H9 (cell line): ENCODE measurements around the gene ABCA7. TPM values are rescaled to one million over a fixed set of nuclear protein-coding genes. Genes with fewer than 3 reads are reported as not detected.

Experiments
- DNase-seq: peaks from one replicate; pipeline ENCODE4 v3.0.0-alpha.2; 2017
- H2AFZ ChIP-seq: one replicate; pipeline ENCODE4 v1.6.1; 2013; ENCODE audit warnings: mild to moderate bottlenecking, low read length, control low read depth, moderate library complexity
- H2AK5ac ChIP-seq: 2 replicates; pipeline ENCODE4 v1.6.1; 2013; ENCODE audit warnings: low read length, control low read depth, mixed read lengths; ENCODE audit not compliant: insufficient read length
- H2BK120ac ChIP-seq: one replicate; pipeline ENCODE4 v1.6.1; 2013; ENCODE audit warnings: low read depth, mild to moderate bottlenecking, low read length, control low read depth, inconsistent platforms; ENCODE audit not compliant: poor library complexity, severe bottlenecking
- H2BK12ac ChIP-seq: 2 replicates; pipeline ENCODE4 v1.6.1; 2013; ENCODE audit warnings: low read length, control low read depth, mixed read lengths, low read depth; ENCODE audit not compliant: insufficient read length
- H2BK15ac ChIP-seq: 2 replicates; pipeline ENCODE4 v1.6.1; 2013; ENCODE audit warnings: low read depth, low read length, control low read depth
- H2BK20ac ChIP-seq: one replicate; pipeline ENCODE4 v1.6.1; 2013; ENCODE audit warnings: low read depth, mild to moderate bottlenecking, low read length, control low read depth, inconsistent platforms; ENCODE audit not compliant: poor library complexity, severe bottlenecking
- H2BK5ac ChIP-seq: 2 replicates; pipeline ENCODE4 v1.6.1; 2013; ENCODE audit warnings: low read length, control low read depth, mixed read lengths; ENCODE audit not compliant: insufficient read length
- H3K14ac ChIP-seq: 2 replicates; pipeline ENCODE4 v1.6.1; 2013; ENCODE audit warnings: low read length, control low read depth; ENCODE audit not compliant: insufficient read depth
- H3K18ac ChIP-seq: 2 replicates; pipeline ENCODE4 v1.6.1; 2013; ENCODE audit warnings: low read depth, mild to moderate bottlenecking, mixed read lengths, low read length, control low read depth; ENCODE audit not compliant: insufficient read length
- H3K23ac ChIP-seq: 2 replicates; pipeline ENCODE4 v1.6.1; 2013; ENCODE audit warnings: low read length, control low read depth, mixed read lengths, low read depth; ENCODE audit not compliant: insufficient read length
- H3K23me2 ChIP-seq: 2 replicates; pipeline ENCODE4 v1.6.1; 2013; ENCODE audit warnings: low read depth, mild to moderate bottlenecking, mixed read lengths, low read length, control low read depth; ENCODE audit not compliant: insufficient read length, poor library complexity, severe bottlenecking
- H3K27ac ChIP-seq: 2 replicates; pipeline ENCODE4 v1.5.1; 2013; ENCODE audit warnings: low read length, control low read depth, mixed read lengths, low read depth; ENCODE audit not compliant: insufficient read length
- H3K27me3 ChIP-seq: 2 replicates; pipeline ENCODE4 v1.6.1; 2013; ENCODE audit warnings: low read length, control low read depth, inconsistent platforms; ENCODE audit not compliant: insufficient read depth
- H3K4ac ChIP-seq: 2 replicates; pipeline ENCODE4 v1.6.1; 2013; ENCODE audit warnings: low read depth, mild to moderate bottlenecking, control low read depth, inconsistent platforms, low read length, moderate library complexity
- H3K4me1 ChIP-seq: 2 replicates; pipeline ENCODE4 v1.6.1; 2013; ENCODE audit warnings: low read length, control low read depth, inconsistent platforms; ENCODE audit not compliant: insufficient read depth
- H3K4me2 ChIP-seq: 2 replicates; pipeline ENCODE4 v1.6.1; 2013; ENCODE audit warnings: low read length, control low read depth, mixed read lengths; ENCODE audit not compliant: insufficient read length, insufficient read depth
- H3K56ac ChIP-seq: 2 replicates; pipeline ENCODE4 v1.6.1; 2013; ENCODE audit warnings: low read depth, mild to moderate bottlenecking, mixed read lengths, low read length, control low read depth; ENCODE audit not compliant: insufficient read length
- H3K79me1 ChIP-seq: 2 replicates; pipeline ENCODE4 v1.6.1; 2013; ENCODE audit warnings: low read depth, mild to moderate bottlenecking, moderate library complexity, low read length, control low read depth, inconsistent platforms; ENCODE audit not compliant: insufficient read depth, poor library complexity, severe bottlenecking
- H3K79me2 ChIP-seq: 2 replicates; pipeline ENCODE4 v1.6.1; 2013; ENCODE audit warnings: low read length, control low read depth, inconsistent platforms; ENCODE audit not compliant: insufficient read depth
- H3K9ac ChIP-seq: 2 replicates; pipeline ENCODE4 v1.6.1; 2013; ENCODE audit warnings: low read length, control low read depth, mixed read lengths; ENCODE audit not compliant: insufficient read length; ENCODE audit errors: extremely low read depth
- H3K9me3 ChIP-seq: one replicate; pipeline ENCODE4 v1.6.1; 2013; ENCODE audit warnings: low read depth, low read length, inconsistent platforms; ENCODE audit not compliant: control insufficient read depth
- H3T11ph ChIP-seq: one replicate; pipeline ENCODE4 v1.6.1; 2013; ENCODE audit warnings: mild to moderate bottlenecking, low read length, control low read depth, inconsistent platforms
- H4K20me1 ChIP-seq: one replicate; pipeline ENCODE4 v1.6.1; 2013; ENCODE audit not compliant: control insufficient read depth, insufficient read length, insufficient read depth
- H4K5ac ChIP-seq: 2 replicates; pipeline ENCODE4 v1.6.1; 2013; ENCODE audit warnings: low read depth, mild to moderate bottlenecking, mixed read lengths, low read length, control low read depth; ENCODE audit not compliant: insufficient read length
- H4K8ac ChIP-seq: replicated peaks from 2 replicates; pipeline ENCODE4 v1.6.1; 2013; ENCODE audit warnings: low read length, control low read depth, mixed read lengths, low read depth; ENCODE audit not compliant: insufficient read length
- H4K91ac ChIP-seq: 2 replicates; pipeline ENCODE4 v1.6.1; 2013; ENCODE audit warnings: low read depth, mild to moderate bottlenecking, moderate library complexity, mixed read lengths, low read length, control low read depth; ENCODE audit not compliant: insufficient read length
- H3K27ac Mint-ChIP-seq, 3 experiments: 2 replicates in 2 of 3; 3 replicates in 1 of 3; pipeline ENCODE4 v1.8.0; 2020 to 2021; ENCODE audit warnings: mixed read lengths in 3 of 3, mild to moderate bottlenecking in 1 of 3, moderate library complexity in 1 of 3
- H3K27me3 Mint-ChIP-seq: 2 replicates; pipeline ENCODE4 v1.8.0; 2021; ENCODE audit warnings: low read depth, mild to moderate bottlenecking, moderate library complexity, mixed read lengths
- H3K36me3 Mint-ChIP-seq, 3 experiments: 2 replicates in 2 of 3; 3 replicates in 1 of 3; pipeline ENCODE4 v1.8.0; 2020 to 2021; ENCODE audit warnings: low read depth in 3 of 3, mixed read lengths in 3 of 3; ENCODE audit not compliant: insufficient read depth in 1 of 3
- H3K4me1 Mint-ChIP-seq, 2 experiments: 2 replicates each; pipeline ENCODE4 v1.8.0; 2020; ENCODE audit warnings: mixed read lengths in 2 of 2
- H3K4me3 Mint-ChIP-seq, 2 experiments: 2 replicates in 1 of 2; 3 replicates in 1 of 2; pipeline ENCODE4 v1.8.0; 2020 to 2021; ENCODE audit warnings: mild to moderate bottlenecking in 2 of 2, mixed read lengths in 2 of 2, moderate library complexity in 1 of 2
- H3K9me3 Mint-ChIP-seq, 2 experiments: 2 replicates in 1 of 2; 3 replicates in 1 of 2; pipeline ENCODE4 v1.8.0; 2020; ENCODE audit warnings: mild to moderate bottlenecking in 2 of 2, mixed read lengths in 2 of 2, moderate library complexity in 1 of 2
- WGBS: extraction: QIAGEN DNeasy Blood & Tissue Kit; methylation state at CpG from one replicate; pipeline ENCODE4 v1.1.7; 2013; ENCODE audit warnings: missing lambda C conversion rate, low lambda C conversion rate, mixed read lengths; ENCODE audit not compliant: insufficient read length; ENCODE audit errors: extremely low coverage; 5-methylcytosine and 5-hydroxymethylcytosine counted together
- total RNA-seq: library from RNA; stranded (reverse); gene quantifications from 2 replicates; pipeline ENCODE4 v1.2.1, GENCODE V29; 2021
- TF ChIP-seq, protein P1 (sequence below): fragments of 200-600 bp; sonication (generic); conservative IDR thresholded peaks from 3 replicates; pipeline ENCODE4 v1.8.0; 2021; ENCODE audit warnings: antibody characterized with exemption, mild to moderate bottlenecking

Gene ABCA7
- total RNA-seq, 1 experiment from 2014 or later = 34.6 TPM

DNA sequence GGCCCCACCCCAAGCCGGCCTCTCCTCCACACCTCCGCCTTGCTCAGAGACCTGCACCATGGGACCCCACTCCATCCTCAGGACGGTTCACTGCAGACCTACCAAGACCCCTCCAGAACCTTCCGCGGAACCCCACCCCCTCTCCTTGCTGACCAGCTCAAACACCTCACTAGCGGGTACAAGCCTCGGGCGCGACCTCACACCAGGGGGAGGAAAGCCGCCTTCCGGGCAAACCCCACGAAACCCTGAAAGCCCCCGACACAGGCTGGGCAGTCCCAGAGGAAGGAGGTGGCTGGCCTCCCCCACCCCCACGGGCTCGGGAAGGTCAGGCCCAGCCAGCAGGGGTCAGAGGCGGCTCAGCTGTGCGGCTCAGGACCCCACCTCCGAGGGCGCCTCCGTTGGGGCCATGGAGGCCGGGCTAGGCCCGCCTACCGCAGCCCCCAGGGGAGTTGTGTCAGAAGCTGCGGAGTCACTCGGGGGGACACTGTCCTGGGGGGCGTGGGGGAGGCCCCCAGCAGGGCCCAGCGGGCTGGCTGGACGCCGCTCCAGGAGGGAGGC lies 29.8 kb upstream of the ABCA7 start:
- Histone ChIP-seq H3K9ac (no peak overlapping the region), H3T11ph (no peak overlapping the region), H4K91ac (no peak overlapping the region), H4K20me1 (no peaks in the 10 kb centered on the region), H4K8ac (no peak overlapping the region), H2BK15ac (no peak overlapping the region), H2BK12ac (no peak overlapping the region), H4K5ac (no peak overlapping the region), H2BK20ac (no peak overlapping the region), H3K23ac (no peak overlapping the region), H3K9me3 (no peaks in the 10 kb centered on the region), H3K4ac (no peak overlapping the region), H3K79me1 (no peaks in the 10 kb centered on the region), H2AK5ac (no peak overlapping the region), H3K56ac (no peak overlapping the region), H3K27ac (no peak overlapping the region), H3K79me2 (peaks cover 2% of the 10 kb centered on the region; the same call in 1 of the 2 replicates), H3K14ac (no peak overlapping the region), H3K18ac (no peak overlapping the region), H3K23me2 (no peaks in the 10 kb centered on the region), H2BK5ac (no peak overlapping the region), H2AFZ (no peak overlapping the region), H2BK120ac (no peak overlapping the region), H3K4me1 (no peaks in the 10 kb centered on the region), H3K27me3 (no peaks in the 10 kb centered on the region), H3K4me2 (no peak overlapping the region)
- TF ChIP-seq, protein P1, sequence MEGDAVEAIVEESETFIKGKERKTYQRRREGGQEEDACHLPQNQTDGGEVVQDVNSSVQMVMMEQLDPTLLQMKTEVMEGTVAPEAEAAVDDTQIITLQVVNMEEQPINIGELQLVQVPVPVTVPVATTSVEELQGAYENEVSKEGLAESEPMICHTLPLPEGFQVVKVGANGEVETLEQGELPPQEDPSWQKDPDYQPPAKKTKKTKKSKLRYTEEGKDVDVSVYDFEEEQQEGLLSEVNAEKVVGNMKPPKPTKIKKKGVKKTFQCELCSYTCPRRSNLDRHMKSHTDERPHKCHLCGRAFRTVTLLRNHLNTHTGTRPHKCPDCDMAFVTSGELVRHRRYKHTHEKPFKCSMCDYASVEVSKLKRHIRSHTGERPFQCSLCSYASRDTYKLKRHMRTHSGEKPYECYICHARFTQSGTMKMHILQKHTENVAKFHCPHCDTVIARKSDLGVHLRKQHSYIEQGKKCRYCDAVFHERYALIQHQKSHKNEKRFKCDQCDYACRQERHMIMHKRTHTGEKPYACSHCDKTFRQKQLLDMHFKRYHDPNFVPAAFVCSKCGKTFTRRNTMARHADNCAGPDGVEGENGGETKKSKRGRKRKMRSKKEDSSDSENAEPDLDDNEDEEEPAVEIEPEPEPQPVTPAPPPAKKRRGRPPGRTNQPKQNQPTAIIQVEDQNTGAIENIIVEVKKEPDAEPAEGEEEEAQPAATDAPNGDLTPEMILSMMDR = no peak
- Mint-ChIP-seq H3K9me3 (no peaks in the 10 kb centered on the region), H3K4me1 (no peaks in the 10 kb centered on the region), H3K4me3 (no peak overlapping the region), H3K27me3 (peaks cover 2% of the 10 kb centered on the region; the same call in 1 of the 2 replicates), H3K27ac (peak overlapping the region in 1 of 3 experiments; percentile 80; a peak in 2 of 7 replicates), H3K36me3 (peaks cover 2 to 24% (median 22%) of the 10 kb centered on the region in 3 experiments; a peak in 6 of 7 replicates)
- no CpG with 5 or more reads among the region's 29 CpGs for WGBS
- DNase-seq = no peak
